Upper lobe of right lung (tissue), 1 donor: ENCODE measurements around the gene CDSN. TPM values are rescaled to one million over a fixed set of nuclear protein-coding genes. Genes with fewer than 3 reads are reported as not detected.
"Not testable (repeated sequence)": the region's sequence is repeated elsewhere in the genome, so short reads cannot be mapped to it uniquely, and the experiment has no call there.

Source experiments
- ATAC-seq: fragments of 200-7000 bp; cut with Tn5 transposase; one replicate; pipeline ENCODE4 v1.9.1; 2020; ENCODE audit warnings: mild to moderate bottlenecking, moderate library complexity
- DNase-seq: peaks from one replicate; pipeline ENCODE4 v3.0.0-alpha.2; 2020
- H3K27ac ChIP-seq: fragments of 200-600 bp; one replicate; pipeline ENCODE4 v1.8.0; 2022
- H3K27me3 ChIP-seq: fragments of 200-600 bp; one replicate; pipeline ENCODE4 v1.8.0; 2022; ENCODE audit warnings: mild to moderate bottlenecking
- H3K36me3 ChIP-seq: fragments of 200-600 bp; one replicate; pipeline ENCODE4 v1.8.0; 2022
- H3K4me1 ChIP-seq: fragments of 200-600 bp; one replicate; pipeline ENCODE4 v1.8.0; 2022
- H3K4me3 ChIP-seq: fragments of 200-600 bp; one replicate; pipeline ENCODE4 v1.8.0; 2022; ENCODE audit warnings: mild to moderate bottlenecking
- H3K9me3 ChIP-seq: fragments of 200-600 bp; one replicate; pipeline ENCODE4 v1.8.0; 2022
- CTCF ChIP-seq: fragments of 200-600 bp; IDR thresholded peaks from one replicate; pipeline ENCODE4 v1.8.0; 2022; ENCODE audit warnings: antibody characterized with exemption
- intact Hi-C: fragments of 100-400 bp; cut with DNase I; formaldehyde crosslinking; loops from one replicate; pipeline ENCODE4 v1.11.0; 2022
- total RNA-seq: library from RNA; stranded (reverse); fragmentation: NEBNext Ultra II Directional; extraction: Animal tissue kit (Norgen Biotek cat#: 25700); gene quantifications from one replicate; pipeline ENCODE4 v1.2.1, GENCODE V29; 2021
- donor health status: DM: no; HTN: yes; CAD: no; lungs with severe emphysema.

CDSN gene
- total RNA-seq, 1 donor from 2014 or later = not detected

GRCh38 chr6:31075528-31075927, 44.7 kb downstream of the CDSN start:
- Histone ChIP-seq H3K4me1 (peaks cover 13% of the 10 kb centered on the region), H3K9me3 (no peaks in the 10 kb centered on the region), H3K4me3 (no peak overlapping the region), H3K36me3 (no peaks in the 10 kb centered on the region), H3K27me3 (no peaks in the 10 kb centered on the region), H3K27ac (no peak overlapping the region)
- DNase-seq = no peak
- no peak for TF ChIP-seq CTCF
- intact Hi-C loops = loop anchor here (10.0 kb wide), 1 partner anchor 161 kb away; the partner anchor contains the start of gene VARS2
- no peak for ATAC-seq

GRCh38 chr6:31074401-31074800, 45.8 kb downstream of the CDSN start:
- Histone ChIP-seq H3K4me3 (no peak overlapping the region), H3K27ac (no peak overlapping the region), H3K9me3 (no peaks in the 10 kb centered on the region), H3K36me3 (no peaks in the 10 kb centered on the region), H3K4me1 (peaks cover 10% of the 10 kb centered on the region), H3K27me3 (no peaks in the 10 kb centered on the region)
- no peak for TF ChIP-seq CTCF
- ATAC-seq (no peak), DNase-seq (no peak)
- intact Hi-C loops = loop anchor here (10.0 kb wide), 1 partner anchor 160 kb away; the partner anchor contains the start of gene VARS2

- no peak overlapping the region for H3K27ac ChIP-seq
- intact Hi-C loops = loop anchor here (10.0 kb wide), 1 partner anchor 156 kb away; the partner anchor contains the start of gene VARS2
- no peaks in the 10 kb centered on the region for H3K36me3 ChIP-seq
- H3K27me3 ChIP-seq = no peaks in the 10 kb centered on the region
- no peak overlapping the region for H3K4me3 ChIP-seq
- no peaks in the 10 kb centered on the region for H3K9me3 ChIP-seq
- H3K4me1 ChIP-seq = peaks cover 8% of the 10 kb centered on the region
- ATAC-seq = peak; percentile 90
- TF ChIP-seq CTCF = peak; percentile 45
- DNase-seq = no peak
Observed at GRCh38 chr6:31070711-31071197, 49.5 kb downstream of the CDSN start.

- Histone ChIP-seq H3K27ac (no peak overlapping the region), H3K4me3 (no peak overlapping the region), H3K27me3 (no peaks in the 10 kb centered on the region), H3K4me1 (peaks cover 8% of the 10 kb centered on the region), H3K36me3 (no peaks in the 10 kb centered on the region), H3K9me3 (no peaks in the 10 kb centered on the region)
- intact Hi-C loops = no loop called here
- TF ChIP-seq CTCF = peak; percentile 97
- peak; percentile 97 for ATAC-seq
- peak; percentile 85 for DNase-seq
Observed at GRCh38 chr6:31068669-31069340, 51.4 kb downstream of the CDSN start.

- H3K27me3 ChIP-seq, H3K27ac ChIP-seq, H3K9me3 ChIP-seq, H3K4me1 ChIP-seq, H3K36me3 ChIP-seq, intact Hi-C loops, H3K4me3 ChIP-seq, ATAC-seq, DNase-seq: not testable (repeated sequence)
Observed at GRCh38 chr6:31067891-31068668, 52.2 kb downstream of the CDSN start.

- H3K36me3 ChIP-seq, ATAC-seq, H3K27me3 ChIP-seq, H3K4me3 ChIP-seq, H3K4me1 ChIP-seq, H3K27ac ChIP-seq, DNase-seq, H3K9me3 ChIP-seq, intact Hi-C loops: not testable (repeated sequence)
Observed at GRCh38 chr6:31067028-31067427, 53.2 kb downstream of the CDSN start.
